ENCODE data around the gene DNAH2. TPM values are rescaled to one million over a fixed set of nuclear protein-coding genes. Genes with fewer than 3 reads are reported as not detected.

The DNAH2 gene
- total and polyA plus RNA-seq, 7 donors = under 0.01 to 0.36 (median 0.30) TPM; not detected in 3

DNA sequence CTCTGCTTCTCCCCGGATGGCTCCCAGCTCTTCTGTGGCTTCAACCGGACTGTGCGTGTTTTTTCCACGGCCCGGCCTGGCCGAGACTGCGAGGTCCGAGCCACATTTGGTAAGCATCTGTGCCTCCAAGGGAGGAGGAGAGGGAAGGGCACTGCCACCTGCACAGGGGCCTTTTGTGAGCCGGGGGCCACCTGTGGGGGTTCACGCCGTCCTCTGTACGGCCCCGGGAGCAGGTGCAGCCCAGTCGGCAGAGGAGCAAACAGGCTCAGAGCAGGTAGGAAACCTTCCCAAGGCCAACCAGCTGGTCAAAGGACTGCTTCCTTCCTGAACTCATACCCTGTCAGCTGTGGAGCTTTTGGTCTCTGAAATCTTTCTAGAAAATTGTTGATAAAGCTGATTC lies 15.9 kb upstream of the DNAH2 start:
- peaks cover 0 to 25% (median 11%) of the 10 kb centered on the region in 4 donors for H3K36me3 ChIP-seq
- 95 to 96% methylated on average over 14 of the region's 14 CpGs for WGBS, 2 donors
- no peak for DNase-seq
- no peaks in the 10 kb centered on the region for H3K9me3 ChIP-seq
- intact Hi-C loops (cut with DNase I) = no loop called here
- no peak overlapping the region for H3K4me3 ChIP-seq
- no peak overlapping the region for H3K27ac ChIP-seq
- H3K27me3 ChIP-seq = peaks cover 27 to 56% (median 43%) of the 10 kb centered on the region in 3 donors
- no peak for TF ChIP-seq POLR2AphosphoS5 (IDR thresholded peaks at IDR 0.05)
- peaks cover 0 to 24% (median 17%) of the 10 kb centered on the region in 4 donors for H3K4me1 ChIP-seq

DNA sequence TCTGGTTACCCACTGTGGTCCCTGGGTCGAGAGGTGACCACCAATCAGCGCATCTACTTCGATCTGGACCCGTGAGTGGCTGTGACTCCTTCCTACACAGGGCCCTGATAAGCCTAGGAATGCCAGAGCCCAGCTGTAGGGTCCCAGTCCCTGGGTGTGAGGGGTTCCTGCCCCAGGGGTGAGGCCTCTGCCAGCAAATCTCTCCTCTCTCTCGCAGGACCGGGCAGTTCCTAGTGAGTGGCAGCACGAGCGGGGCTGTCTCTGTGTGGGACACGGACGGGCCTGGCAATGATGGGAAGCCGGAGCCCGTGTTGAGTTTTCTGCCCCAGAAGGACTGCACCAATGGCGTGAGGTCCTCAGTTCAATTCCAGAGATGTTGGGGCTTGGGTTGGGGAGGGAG lies 14.8 kb upstream of the DNAH2 start:
- H3K4me3 ChIP-seq = no peak overlapping the region
- H3K9me3 ChIP-seq = no peaks in the 10 kb centered on the region
- intact Hi-C loops (cut with DNase I) = no loop called here
- peaks cover 0 to 24% (median 17%) of the 10 kb centered on the region in 4 donors for H3K4me1 ChIP-seq
- DNase-seq = no peak
- TF ChIP-seq POLR2A (IDR thresholded peaks at IDR 0.05) (no peak), POLR2AphosphoS5 (IDR thresholded peaks at IDR 0.05) (no peak), EP300 (IDR thresholded peaks at IDR 0.05) (no peak)
- TF ChIP-seq, protein P1, sequence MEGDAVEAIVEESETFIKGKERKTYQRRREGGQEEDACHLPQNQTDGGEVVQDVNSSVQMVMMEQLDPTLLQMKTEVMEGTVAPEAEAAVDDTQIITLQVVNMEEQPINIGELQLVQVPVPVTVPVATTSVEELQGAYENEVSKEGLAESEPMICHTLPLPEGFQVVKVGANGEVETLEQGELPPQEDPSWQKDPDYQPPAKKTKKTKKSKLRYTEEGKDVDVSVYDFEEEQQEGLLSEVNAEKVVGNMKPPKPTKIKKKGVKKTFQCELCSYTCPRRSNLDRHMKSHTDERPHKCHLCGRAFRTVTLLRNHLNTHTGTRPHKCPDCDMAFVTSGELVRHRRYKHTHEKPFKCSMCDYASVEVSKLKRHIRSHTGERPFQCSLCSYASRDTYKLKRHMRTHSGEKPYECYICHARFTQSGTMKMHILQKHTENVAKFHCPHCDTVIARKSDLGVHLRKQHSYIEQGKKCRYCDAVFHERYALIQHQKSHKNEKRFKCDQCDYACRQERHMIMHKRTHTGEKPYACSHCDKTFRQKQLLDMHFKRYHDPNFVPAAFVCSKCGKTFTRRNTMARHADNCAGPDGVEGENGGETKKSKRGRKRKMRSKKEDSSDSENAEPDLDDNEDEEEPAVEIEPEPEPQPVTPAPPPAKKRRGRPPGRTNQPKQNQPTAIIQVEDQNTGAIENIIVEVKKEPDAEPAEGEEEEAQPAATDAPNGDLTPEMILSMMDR (IDR thresholded peaks at IDR 0.05) = no peak
- peaks cover 0 to 25% (median 11%) of the 10 kb centered on the region in 4 donors for H3K36me3 ChIP-seq
- 92 to 96% methylated on average over 13 of the region's 13 CpGs for WGBS, 2 donors
- peaks cover 27 to 67% (median 52%) of the 10 kb centered on the region in 3 donors for H3K27me3 ChIP-seq
- H3K27ac ChIP-seq = no peak overlapping the region

DNA sequence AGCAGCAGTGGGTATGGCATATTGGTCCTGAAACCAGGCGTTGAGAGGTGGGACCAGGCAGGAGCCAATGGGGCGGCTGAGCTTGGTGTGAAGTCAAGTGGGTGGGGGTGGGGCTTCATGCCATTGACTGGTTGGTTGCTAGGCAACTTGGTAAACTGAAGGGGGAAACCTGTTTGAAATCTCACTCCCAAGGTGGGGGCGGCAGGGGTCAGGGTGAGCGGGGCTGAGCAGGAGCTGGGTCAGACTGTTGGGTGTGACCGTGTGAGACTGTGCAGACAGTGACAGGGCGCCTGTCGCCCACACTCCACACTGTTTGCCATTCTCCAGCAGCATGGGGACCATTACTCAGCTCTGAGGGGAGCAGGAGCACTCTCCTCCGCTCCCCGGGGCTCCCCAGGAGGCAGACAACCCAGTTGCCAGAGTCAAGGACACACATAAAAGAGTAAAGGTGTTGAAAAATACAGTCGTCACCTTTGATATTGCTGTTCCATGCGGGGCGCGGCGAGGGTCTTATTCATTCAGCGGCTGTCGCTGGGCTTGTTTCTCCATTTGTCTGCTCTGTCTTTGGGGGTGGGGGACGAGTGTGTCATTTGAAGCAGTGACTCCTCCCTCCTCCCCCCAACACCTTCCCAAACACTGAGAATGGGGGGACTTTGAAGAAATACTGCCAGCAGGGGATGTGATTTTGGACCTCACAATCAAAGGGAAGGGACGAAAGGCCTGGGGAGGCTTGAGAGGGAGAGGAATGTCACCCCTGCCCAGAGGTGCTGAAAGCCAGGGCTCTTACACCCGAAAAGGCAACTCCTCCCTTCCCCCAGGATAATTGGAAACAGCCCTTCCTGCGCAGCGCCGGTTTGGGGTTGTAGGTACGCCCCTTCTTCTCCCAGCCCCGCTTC lies 13.7 kb upstream of the DNAH2 start:
- Histone ChIP-seq H3K9me3 (no peaks in the 10 kb centered on the region), H3K4me3 (no peak overlapping the region), H3K36me3 (peaks cover 0 to 25% (median 11%) of the 10 kb centered on the region in 4 donors), H3K4me1 (peaks cover 0 to 24% (median 17%) of the 10 kb centered on the region in 4 donors), H3K27me3 (peaks cover 27 to 77% (median 58%) of the 10 kb centered on the region in 3 donors), H3K27ac (no peak overlapping the region)
- intact Hi-C loops (cut with DNase I) = no loop called here
- TF ChIP-seq POLR2A (IDR thresholded peaks at IDR 0.05) (no peak), POLR2AphosphoS5 (IDR thresholded peaks at IDR 0.05) (no peak), EP300 (IDR thresholded peaks at IDR 0.05) (no peak)
- TF ChIP-seq, protein P1 (IDR thresholded peaks at IDR 0.05) = no peak
- 51 to 64% methylated on average over 24 of the region's 24 CpGs for WGBS, 2 donors
- DNase-seq = no peak

DNA sequence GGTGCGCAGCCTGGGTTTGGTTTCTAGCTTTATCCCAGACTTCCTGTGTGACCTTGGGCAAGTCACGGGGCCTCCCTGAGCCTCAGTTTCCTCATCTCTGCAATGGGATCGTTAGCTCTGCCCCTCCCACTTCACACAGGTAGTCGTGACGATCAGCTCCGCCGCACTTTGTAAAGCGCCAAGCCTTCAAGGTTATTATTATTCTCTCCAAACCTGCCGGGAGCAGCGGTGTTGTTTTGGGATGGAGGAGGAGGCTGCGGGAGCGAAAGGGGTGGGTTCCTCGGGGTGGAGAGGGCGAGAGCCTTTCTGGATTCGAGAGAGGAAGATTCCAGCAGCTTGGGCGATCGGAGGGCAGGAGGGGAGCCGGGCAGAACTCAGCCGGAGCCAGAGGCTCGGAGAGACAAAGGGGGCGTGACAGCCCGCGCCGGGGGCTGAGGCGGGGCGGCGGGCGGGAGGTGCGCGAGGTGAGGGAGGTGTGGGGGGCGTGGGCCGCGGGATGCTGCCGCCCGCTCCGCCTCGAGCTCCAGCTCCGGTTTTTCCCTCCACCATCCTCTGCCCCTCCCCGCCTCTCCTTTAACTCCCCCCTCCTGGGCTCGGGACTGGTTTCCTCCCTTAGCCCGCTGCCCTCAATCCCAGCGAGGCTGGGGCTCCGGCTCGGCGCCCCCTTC lies 12.8 kb upstream of the DNAH2 start, which contains the start of gene EFNB3:
TSS of gene EFNB3 (plus strand) at position 602 of the 668 bp plus-strand sequence. CDS start 397 bp downstream, outside the sequence.
- H3K4me3 ChIP-seq = peak within 1 kb of the TSS in 3 of 4 donors; percentile 18 to 45 (median 44)
- intact Hi-C loops (cut with DNase I) = no loop called here

DNA sequence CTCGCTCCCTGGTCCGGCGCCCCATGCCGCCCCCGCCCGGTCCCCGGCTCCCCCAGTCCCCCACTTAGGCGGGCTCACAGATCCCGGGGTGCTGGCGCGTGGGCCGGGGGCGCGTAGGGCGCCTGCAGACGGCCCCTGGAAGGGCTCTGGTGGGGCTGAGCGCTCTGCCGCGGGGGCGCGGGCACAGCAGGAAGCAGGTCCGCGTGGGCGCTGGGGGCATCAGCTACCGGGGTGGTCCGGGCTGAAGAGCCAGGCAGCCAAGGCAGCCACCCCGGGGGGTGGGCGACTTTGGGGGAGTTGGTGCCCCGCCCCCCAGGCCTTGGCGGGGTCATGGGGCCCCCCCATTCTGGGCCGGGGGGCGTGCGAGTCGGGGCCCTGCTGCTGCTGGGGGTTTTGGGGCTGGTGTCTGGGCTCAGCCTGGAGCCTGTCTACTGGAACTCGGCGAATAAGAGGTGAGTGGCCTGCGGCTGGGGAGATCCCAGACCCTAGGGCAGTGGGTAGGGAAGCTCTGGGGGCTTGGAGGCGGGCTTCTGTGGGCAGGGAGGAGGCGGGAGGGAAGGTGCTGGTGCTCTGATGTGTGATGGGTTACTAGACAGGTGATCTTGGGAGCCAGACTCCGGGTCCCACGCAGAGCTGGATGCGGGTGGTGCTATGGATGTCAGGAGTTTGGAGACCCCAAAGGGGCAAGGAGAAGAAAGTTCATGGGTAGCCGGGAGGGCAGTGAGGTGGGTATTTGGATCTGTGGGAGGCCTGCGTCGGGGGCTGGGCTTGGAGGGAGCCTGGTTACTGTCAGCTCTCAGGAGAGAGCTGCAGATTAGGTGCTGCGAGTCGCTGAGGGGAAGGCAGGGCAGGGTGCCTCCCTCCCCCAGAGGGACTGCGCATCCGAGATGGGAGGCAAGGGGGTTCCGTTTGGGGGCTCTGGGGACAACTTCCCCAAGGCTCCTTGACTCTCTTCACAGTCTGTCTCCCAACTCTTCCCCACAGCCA lies 12.0 kb upstream of the DNAH2 start:
- WGBS, 2 donors = 4 to 6% methylated on average over 50 of the region's 50 CpGs
- Histone ChIP-seq H3K4me1 (peaks cover 0 to 24% (median 17%) of the 10 kb centered on the region in 4 donors), H3K9me3 (no peaks in the 10 kb centered on the region), H3K27me3 (peaks cover 27 to 95% (median 75%) of the 10 kb centered on the region in 3 donors), H3K27ac (no peak overlapping the region), H3K4me3 (peak overlapping the region in 3 of 4 donors; percentile 18 to 45 (median 44)), H3K36me3 (peaks cover 0 to 24% (median 11%) of the 10 kb centered on the region in 4 donors)
- no peak for TF ChIP-seq EP300 (IDR thresholded peaks at IDR 0.05)
- TF ChIP-seq, protein P1 (IDR thresholded peaks at IDR 0.05) = no peak
- no peak for TF ChIP-seq POLR2AphosphoS5 (IDR thresholded peaks at IDR 0.05)
- no peak for TF ChIP-seq POLR2A (IDR thresholded peaks at IDR 0.05)
- DNase-seq = no peak
- intact Hi-C loops (cut with DNase I) = no loop called here

More for the DNA sequence above, 12.8 kb upstream of the DNAH2 start, which contains the start of gene EFNB3:
- TF ChIP-seq POLR2AphosphoS5 (IDR thresholded peaks at IDR 0.05) = no peak
- Histone ChIP-seq H3K9me3 (no peaks in the 10 kb centered on the region), H3K27ac (no peak within 1 kb of the TSS), H3K4me1 (peaks cover 0 to 24% (median 17%) of the 10 kb centered on the region in 4 donors), H3K36me3 (peaks cover 0 to 25% (median 11%) of the 10 kb centered on the region in 4 donors), H3K27me3 (peaks cover 27 to 86% (median 67%) of the 10 kb centered on the region in 3 donors)
- WGBS, 2 donors = 2% methylated on average over 32 to 45 of the region's 45 CpGs
- no peak for DNase-seq

Data from sigmoid colon (tissue), 7 donors.